Effector CD4-positive, alpha-beta T cell (primary cell): ENCODE data around the gene CRB3.

Experiments
- DNase-seq: peaks from one replicate; pipeline ENCODE4 v3.0.0-alpha.2; 2020

CRB3 gene

DNA sequence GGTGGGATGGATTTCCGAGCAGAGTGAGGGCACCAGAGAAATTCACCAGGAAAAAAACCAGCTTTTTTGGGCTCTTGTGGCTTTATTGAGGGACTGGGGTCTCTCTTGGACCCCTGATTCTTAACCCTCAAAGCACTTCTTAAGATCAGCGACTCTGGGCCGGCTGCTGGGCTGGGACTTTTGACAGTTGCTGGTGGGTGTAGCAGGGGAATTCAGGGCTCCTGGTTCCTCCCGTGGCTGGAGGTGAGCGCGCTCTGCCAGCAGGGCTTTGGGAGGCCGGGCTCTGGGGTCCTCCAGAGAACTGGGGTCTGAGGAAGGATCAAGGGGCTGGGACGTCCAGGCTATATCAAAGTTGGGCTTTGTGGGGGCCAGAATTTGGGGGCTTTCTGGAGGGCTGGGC, 3.3 kb downstream of the CRB3 start:
- no peak for DNase-seq

DNA sequence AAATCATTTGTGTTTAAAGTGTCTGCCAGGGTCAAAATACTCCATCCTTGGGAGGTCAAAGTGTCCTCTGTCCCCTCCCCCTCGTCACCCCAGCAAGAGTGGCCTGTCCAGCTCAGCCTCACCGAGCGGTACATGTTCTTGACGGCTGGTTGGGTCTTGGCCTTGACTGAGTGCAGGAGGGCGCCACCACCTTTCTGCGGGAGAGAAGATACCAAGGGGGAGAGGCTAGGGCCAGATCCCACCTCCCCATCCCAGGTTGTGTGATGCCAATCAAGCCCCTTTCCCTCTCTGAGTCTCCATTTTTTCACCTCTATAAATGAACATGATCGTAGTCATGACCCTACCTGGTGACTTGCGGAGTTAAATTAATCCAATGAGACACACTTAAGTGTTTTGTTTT, 6.1 kb downstream of the CRB3 start:
- DNase-seq = no peak

DNA sequence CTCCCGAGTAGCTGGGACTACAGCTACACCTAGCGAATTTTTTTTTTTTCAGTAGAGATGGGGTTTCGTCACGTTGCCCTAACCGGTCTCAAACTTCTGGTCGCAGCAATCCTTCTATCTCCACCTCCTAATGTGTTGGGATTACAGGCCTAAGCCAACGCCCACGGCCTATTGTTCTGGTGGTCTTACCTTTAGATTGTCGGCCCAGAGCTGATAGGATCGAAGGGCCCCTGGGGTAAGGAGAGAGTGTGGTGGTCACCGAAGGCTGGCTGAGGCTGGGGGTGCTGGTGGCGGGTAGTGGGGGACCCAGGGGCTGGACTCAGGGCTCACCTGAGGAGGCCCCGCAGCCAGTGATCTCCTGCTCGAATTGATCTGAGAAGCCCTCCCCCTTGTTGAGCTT, 7.0 kb downstream of the CRB3 start:
- no peak for DNase-seq

DNA sequence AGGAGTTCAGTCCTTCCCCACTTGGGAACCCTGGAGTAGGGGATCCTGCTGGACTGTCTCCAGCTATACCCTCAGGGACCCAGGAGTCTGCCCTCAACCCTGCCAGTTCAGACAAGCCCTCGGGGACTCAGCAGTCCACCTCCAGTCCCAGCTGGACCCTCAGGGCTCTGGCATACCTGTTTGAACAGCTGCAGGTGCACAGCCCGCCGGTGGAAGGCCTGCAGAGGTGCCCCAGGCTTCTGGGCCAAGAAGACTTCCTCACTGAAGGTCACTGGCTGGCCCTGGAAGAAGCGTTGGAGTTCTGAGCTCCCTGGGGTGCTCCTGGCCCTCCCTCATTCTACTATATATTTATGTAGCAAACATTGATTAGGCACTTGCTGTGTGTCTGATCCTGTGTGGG, 8.6 kb downstream of the CRB3 start:
- DNase-seq = no peak

DNA sequence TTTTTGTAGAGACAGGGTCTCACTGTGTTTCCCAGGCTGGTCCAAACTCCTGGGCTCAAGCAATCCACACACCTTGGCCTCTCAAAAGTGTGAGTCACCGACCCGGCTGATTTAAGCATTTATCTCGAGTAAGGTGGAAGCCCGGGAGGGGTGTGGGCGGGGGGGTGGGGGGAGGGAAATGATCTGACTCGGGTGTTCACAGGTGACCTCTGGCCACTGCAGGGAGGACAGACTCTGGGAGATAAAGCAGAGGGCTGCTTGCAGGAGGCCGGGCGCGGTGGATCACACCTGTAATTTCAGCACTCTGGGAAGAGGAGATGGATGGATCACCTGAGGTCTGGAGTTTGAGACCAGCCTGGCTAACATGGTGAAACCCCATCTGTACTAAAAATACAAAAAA, 9.6 kb downstream of the CRB3 start:
- DNase-seq = no peak

DNA sequence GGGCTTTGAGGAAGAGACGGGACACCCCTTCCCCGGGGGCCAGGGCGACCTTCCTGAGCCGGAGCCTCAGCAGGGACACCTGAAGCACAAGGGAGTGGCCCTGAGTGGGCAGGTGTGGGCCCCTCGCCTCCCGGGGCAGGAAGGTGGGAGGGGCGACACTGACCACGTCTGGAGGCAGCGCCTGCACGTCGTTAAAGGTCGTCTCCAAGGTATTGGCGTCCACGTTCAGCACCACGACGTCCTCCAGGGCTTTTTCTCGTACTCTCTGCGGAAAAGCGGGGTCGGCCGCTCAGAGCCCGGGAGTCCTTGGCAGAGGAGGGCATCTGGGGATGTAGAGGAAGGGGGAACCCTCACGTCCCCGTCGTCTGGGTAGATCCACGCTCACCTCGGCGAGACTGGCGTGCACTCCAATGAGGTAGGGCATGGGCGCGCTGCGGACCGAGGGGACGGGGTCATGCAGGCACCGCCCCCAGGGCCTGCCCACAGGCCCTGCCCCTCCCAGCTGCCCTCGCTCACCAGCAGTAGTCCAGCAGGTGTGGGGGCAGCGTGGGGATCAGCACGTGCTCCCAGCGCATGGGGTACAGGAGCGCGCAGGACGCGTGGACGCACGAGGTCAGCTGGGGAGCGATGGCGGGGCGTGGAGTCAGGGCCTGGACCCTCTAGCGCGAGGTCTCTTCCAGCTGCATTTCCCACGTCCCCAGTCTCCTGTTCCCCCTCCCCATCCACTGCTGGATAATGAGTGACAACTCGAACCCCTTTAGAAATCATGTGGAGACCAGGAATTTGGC, 11.4 kb downstream of the CRB3 start:
- DNase-seq = no peak

DNA sequence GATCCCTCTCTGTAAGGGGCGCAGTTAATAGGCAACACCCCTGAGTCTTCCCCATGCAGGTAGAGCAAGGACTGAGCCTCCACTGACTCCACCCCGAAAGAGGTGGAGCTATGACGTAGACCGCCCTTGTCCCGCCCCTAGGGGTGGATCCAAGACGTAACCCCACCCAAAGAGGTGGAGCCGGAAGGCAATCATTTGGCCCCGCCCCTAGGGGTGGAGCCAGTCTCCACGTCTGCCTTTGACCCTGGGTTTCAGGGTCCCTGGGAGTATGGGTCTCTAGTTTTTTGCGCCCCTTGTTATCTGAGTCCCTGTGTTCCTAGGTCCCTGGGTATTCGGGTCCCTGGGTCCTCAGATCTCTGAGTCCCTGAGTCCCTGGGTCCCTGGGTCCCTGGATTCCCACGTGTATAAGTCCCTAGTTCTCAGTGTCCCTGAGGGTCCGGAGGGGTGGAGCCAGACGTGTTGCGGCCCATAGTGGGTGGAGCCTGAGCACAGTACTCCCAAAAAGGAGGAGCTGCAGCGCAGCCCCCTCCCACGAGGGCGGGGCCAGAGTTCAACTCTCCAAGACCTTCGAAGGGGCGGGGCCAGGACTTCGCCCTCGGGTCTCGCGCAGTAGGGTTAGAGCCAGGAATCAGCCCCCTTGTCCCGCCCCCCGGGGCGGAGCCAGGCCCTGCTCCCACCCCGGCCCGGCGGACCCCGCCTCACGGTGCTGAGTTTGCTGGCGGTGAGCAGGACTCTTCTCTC, 12.3 kb downstream of the CRB3 start:
- peak; percentile 57 for DNase-seq

- DNase-seq = no peak
Observed at GRCh38 chr19:6476896-6477431, 12.9 kb downstream of the CRB3 start.

- DNase-seq = no peak
Observed at GRCh38 chr19:6478815-6479214, 14.7 kb downstream of the CRB3 start.

- DNase-seq = no peak
Observed at GRCh38 chr19:6479836-6480398, 15.8 kb downstream of the CRB3 start.

GRCh38 chr19:6480848-6481415, 16.9 kb downstream of the CRB3 start:
- DNase-seq = no peak

DNA sequence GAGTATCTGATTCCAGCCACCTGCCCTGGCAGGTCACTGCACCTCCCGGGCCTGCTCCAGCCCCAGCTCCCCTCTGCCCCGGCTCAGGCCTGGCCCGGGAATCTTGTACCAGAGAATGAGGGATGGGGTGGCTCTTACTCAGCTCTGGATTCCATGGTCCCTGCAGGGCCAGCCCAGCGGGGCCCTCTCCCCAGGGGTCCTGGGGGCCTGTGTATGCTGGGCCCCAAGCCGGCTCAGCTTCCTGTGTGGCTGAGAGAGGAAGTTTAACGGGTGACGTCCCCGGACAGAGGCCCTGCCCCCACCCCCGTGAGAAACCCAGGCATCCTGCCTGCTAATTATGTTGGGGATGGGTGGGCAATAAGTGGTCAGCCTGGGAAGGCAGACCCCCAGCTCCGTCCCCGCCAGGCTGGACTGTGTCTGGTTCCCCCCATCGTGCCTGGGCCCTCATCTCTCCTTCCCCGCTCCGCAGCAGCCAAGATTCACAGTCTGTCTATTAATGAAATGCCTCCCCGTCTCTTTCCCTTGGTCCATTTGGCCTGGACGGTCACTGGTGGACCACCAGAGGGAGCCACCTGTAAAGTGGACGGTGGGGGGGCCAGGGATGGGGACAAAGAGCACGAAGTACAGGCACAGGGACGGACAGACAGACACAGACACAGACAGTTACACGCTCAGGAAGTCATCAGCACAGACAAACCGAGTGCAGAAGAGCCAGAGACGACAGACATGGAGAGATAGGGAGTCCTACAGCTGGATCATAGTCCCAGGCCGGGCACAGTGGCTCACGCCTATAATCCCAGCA, 17.7 kb downstream of the CRB3 start, which contains the start of gene DENND1C:
Gene DENND1C (minus strand): TSS at position 247 of the 802 bp plus-strand sequence. CDS start 92 bp downstream, at position 155.
- peak; percentile 43 for DNase-seq

DNA sequence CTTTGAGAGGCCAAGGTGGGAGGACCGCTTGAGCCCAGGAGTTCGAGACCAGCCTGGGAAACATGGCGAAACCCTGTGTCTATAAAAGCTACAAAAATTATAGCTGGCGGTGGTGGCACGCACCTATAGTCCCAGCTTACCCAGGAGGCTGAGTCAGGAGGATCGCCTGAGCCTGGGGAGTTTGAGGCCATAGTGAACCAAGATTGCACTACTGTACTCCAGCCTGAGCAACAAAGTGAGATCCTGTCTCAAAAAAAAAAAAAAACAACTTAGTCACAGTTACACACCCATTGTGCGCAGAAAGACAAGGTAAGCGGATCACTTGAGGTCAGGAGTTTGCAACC, 18.2 kb downstream of the CRB3 start:
- DNase-seq = no peak

DNA sequence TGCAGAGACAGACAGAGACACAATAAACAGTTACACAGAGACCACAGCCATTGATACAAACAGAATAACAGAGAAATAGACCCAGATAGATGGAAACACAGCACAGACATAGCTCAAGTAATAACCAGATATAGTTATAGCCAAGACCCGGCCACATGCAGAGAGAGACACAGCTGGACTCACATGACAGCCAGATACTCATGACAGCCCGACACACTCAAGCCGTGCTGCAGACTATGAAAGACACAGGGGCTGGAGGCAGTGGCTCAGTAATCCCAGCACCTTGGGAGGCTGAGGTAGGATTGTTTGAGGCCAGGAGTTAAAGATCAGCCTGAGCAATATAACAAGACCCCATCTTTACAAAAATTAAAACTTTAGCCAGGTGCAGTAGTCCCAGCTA, 19.2 kb downstream of the CRB3 start:
- DNase-seq = no peak

DNA sequence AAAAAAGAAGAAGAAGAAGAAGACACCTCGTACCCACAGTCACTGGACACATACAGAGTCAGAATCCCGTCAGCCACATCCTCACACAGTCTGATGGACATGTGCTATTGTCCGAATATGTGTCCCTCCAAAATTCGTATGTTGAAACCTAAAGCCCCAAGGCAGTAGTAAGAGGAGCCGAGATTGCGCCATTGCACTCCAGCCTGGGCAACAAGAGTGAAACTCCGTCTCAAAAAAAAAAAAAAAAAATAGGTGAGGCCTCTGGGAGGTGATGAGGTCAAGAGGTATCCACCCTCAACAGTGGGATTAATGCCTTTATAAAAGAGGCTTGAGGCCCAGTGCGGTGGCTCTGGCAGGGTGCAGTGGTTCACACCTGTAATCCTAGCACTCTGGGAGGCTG, 20.2 kb downstream of the CRB3 start:
- no peak for DNase-seq

DNA sequence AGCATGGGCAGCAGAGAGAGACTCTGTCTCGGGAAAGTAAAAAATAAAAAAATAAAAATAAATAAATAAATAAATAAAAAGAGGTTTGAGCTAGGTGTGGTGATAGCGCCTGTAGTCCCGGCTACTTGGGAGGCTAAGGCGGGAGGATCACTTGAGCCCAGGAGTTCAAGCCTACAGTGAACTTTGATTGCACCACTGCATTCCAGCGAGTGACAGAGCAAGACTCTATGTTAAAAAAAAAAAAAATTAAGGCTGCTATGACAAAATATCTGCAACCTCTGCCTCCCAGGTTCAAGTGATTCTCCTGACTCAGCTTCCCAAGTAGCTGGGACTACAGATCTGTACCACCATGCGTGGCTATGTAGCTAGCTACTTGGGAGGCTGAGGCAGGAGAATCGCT, 20.8 kb downstream of the CRB3 start:
- no peak for DNase-seq

GRCh38 chr19:6489278-6490061, 25.4 kb downstream of the CRB3 start:
- no peak for DNase-seq

- no peak for DNase-seq
Observed at GRCh38 chr19:6490134-6490533, 26.1 kb downstream of the CRB3 start.

- DNase-seq = no peak
Observed at GRCh38 chr19:6491802-6492592, 27.9 kb downstream of the CRB3 start.

- DNase-seq = no peak
Observed at GRCh38 chr19:6494438-6495036, 30.5 kb downstream of the CRB3 start.
